ENCODE results near the gene B4GALNT3.
A peak's percentile ranks its signal among the peaks of the same experiment; 100 is the strongest.
"Not testable (repeated sequence)": the region's sequence is repeated elsewhere in the genome, so short reads cannot be mapped to it uniquely, and the experiment has no call there.

The B4GALNT3 gene

DNA sequence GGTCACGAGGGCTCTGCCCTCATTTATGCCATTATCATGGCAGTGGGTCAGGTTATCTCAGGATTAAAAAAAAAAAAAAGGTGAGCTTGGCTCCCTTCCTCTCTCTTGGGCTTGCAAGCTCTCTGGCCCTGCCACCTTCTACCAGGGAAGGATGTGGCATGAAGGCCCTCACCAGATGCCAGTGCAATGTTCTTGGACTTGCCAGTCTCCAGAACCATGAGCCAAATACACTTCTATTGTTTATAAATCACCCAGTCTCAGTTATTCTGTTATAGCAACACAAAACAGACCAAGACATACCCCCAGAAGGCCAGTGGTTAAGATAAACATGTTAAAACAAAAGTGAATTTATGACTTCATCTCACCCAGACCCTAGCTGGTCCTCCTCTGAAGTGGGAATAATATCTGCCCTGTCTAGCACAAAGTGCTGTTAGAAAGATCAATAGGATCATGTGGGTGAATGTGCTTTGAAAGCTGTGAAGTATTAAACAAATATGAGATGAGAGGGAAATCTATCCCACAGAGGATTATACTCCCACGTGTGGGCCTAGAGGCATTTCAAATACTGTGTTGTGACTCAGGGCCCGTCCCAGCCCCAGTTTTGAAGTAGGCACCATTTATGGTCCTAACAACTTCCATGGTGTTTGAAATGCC, 114.9 kb downstream of the B4GALNT3 start:
- Histone ChIP-seq H3K9me3 (ENCODE audit: control insufficient read depth, insufficient read depth, low read length) (no peaks in the 10 kb centered on the region), H3K4me1 (ENCODE audit: control insufficient read depth, insufficient read depth, low read length) (no peaks in the 10 kb centered on the region), H3K4me3 (ENCODE audit: low read length) (no peak overlapping the region), H3K27me3 (ENCODE audit: control insufficient read depth, insufficient read depth, low read length) (no peaks in the 10 kb centered on the region), H3K27ac (ENCODE audit: low read length) (no peak overlapping the region), H3K36me3 (ENCODE audit: control insufficient read depth, insufficient read depth, low read length) (no peaks in the 10 kb centered on the region)
- no CpG with 5 or more reads among the region's 3 CpGs for WGBS (ENCODE audit: insufficient coverage, insufficient read length)
- no peak for DNase-seq (ENCODE audit: low read depth, low spot score)

DNA sequence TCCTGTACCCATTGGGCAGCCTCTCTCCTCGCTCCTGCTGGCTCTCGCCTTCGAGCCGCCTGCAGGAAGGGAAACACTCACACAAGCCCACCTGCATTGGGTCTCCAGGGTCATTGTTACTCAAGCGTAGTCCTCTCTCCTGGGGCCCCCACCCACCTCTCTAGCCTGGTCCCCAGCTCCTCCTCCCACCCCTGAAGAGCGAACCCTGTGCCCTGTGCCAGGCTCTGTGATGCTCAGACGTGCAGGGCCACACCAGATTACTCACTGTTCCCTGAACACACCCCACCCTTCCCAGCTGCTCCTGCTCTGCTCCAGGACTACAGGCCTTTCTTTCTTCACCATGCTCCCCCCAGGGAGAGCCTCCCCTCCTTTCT, 115.4 kb downstream of the B4GALNT3 start:
- DNase-seq (ENCODE audit: low read depth, low spot score): no peak
- Histone ChIP-seq H3K27ac (ENCODE audit: low read length) (no peak overlapping the region), H3K36me3 (ENCODE audit: control insufficient read depth, insufficient read depth, low read length) (no peaks in the 10 kb centered on the region), H3K27me3 (ENCODE audit: control insufficient read depth, insufficient read depth, low read length) (no peaks in the 10 kb centered on the region), H3K9me3 (ENCODE audit: control insufficient read depth, insufficient read depth, low read length) (no peaks in the 10 kb centered on the region), H3K4me3 (ENCODE audit: low read length) (no peak overlapping the region), H3K4me1 (ENCODE audit: control insufficient read depth, insufficient read depth, low read length) (no peaks in the 10 kb centered on the region)
- no CpG with 5 or more reads among the region's 7 CpGs for WGBS (ENCODE audit: insufficient coverage, insufficient read length)

DNA sequence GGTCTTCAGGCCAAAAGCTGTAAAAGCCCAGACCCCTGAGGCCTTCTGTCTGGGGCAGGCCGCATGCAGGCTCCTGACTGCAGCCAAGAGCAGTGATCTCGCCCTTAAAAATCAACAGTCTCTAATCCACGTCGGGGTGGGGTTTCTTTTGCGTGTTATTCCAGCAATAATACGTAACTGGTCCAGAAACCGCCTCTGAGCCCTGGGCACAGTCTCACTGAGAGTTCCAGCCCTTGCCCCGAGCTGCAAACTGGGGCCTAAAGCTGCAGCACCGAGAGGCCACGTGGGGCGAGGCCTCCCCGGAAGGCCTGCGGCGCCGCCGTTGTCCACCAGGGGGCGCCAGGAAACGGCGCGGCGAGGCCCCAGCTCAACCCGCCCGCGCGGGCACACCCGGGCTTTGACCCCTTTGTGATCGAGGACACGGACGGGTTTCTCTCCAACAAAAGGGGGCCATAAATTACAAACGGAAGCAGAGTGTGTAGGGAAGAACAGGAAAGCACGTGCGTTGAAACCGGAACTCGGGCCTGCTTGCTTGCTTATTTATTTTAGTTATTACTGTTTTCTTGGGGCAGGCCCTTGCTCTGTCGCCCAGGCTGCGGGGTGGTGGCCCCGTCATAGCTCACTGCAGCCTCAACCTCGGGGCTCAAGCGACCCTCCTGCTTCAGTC, 116.3 kb downstream of the B4GALNT3 start:
- WGBS (ENCODE audit: insufficient coverage, insufficient read length): no CpG with 5 or more reads among the region's 39 CpGs
- Histone ChIP-seq H3K9me3 (ENCODE audit: control insufficient read depth, insufficient read depth, low read length) (no peaks in the 10 kb centered on the region), H3K27ac (ENCODE audit: low read length) (no peak overlapping the region), H3K4me1 (ENCODE audit: control insufficient read depth, insufficient read depth, low read length) (no peaks in the 10 kb centered on the region), H3K27me3 (ENCODE audit: control insufficient read depth, insufficient read depth, low read length) (no peaks in the 10 kb centered on the region), H3K36me3 (ENCODE audit: control insufficient read depth, insufficient read depth, low read length) (no peaks in the 10 kb centered on the region), H3K4me3 (ENCODE audit: low read length) (no peak overlapping the region)
- DNase-seq (ENCODE audit: low read depth, low spot score): peak; percentile 54

DNA sequence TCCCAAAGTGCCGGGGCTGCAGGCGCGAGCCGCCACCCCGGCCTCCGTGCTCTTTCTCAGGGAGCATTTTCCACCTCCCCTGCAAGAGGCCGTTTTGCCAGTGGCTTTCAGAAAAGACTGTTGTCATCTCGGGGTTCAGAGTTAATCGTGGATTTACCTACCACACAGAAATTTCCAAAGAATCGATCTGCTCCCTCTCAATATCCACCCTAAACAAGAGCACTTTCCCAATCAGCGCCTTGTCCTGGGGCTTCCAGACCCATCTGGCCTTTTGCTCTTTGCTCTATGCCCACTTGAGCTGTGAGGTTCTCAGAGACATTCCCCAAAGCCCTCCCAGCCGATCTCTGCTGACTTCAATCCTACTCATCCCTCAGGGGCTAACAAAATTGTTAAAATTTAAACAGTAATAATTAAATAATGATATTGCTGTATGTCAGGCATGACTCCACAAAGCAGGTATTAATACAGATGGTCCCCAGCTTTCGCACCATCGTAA, 116.9 kb downstream of the B4GALNT3 start:
- Histone ChIP-seq H3K4me1 (ENCODE audit: control insufficient read depth, insufficient read depth, low read length) (no peaks in the 10 kb centered on the region), H3K27ac (ENCODE audit: low read length) (no peak overlapping the region), H3K27me3 (ENCODE audit: control insufficient read depth, insufficient read depth, low read length) (no peaks in the 10 kb centered on the region), H3K36me3 (ENCODE audit: control insufficient read depth, insufficient read depth, low read length) (no peaks in the 10 kb centered on the region), H3K4me3 (ENCODE audit: low read length) (no peak overlapping the region), H3K9me3 (ENCODE audit: control insufficient read depth, insufficient read depth, low read length) (no peaks in the 10 kb centered on the region)
- no peak for DNase-seq (ENCODE audit: low read depth, low spot score)
- WGBS (ENCODE audit: insufficient coverage, insufficient read length): no CpG with 5 or more reads among the region's 14 CpGs

DNA sequence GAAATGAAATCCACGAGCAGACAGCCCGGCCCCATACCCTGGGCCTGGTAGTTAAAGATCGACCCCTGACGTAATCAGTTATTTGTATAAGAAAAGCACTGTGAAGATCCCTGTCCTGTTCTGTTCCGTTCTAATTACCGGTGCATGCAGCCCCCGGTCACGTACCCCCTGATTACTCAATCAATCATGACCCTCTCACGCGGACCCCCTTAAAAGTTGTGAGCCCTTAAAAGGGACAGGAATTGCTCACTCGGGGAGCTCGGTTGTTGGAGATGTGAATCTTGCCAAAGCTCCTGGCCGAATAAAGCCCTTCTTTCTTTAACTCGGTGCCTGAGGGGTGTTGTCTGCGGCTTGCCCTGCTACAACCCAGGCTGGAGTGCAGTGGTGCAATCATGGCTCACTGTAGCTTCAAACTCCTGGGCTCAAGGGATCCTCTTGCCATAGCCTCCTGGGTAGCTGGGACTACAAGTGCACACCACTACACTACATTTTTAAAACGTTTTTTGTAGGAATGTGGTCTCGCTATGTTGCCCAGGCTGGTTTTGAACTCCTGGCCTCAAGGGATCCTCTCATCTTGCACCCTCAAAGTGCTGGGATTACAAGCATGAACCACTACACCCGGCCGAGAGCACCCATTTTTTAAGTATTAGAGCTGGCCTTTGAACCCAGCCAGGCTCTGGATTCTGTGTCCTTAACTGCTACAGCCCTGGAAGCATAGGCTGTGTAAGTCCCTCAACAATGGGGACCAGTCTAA, 118.4 kb downstream of the B4GALNT3 start:
- not testable (repeated sequence) for DNase-seq (ENCODE audit: low read depth, low spot score); H3K4me3 ChIP-seq (ENCODE audit: low read length); H3K27me3 ChIP-seq (ENCODE audit: control insufficient read depth, insufficient read depth, low read length); H3K27ac ChIP-seq (ENCODE audit: low read length); H3K4me1 ChIP-seq (ENCODE audit: control insufficient read depth, insufficient read depth, low read length); H3K9me3 ChIP-seq (ENCODE audit: control insufficient read depth, insufficient read depth, low read length); H3K36me3 ChIP-seq (ENCODE audit: control insufficient read depth, insufficient read depth, low read length)
- no CpG with 5 or more reads among the region's 19 CpGs for WGBS (ENCODE audit: insufficient coverage, insufficient read length)

DNA sequence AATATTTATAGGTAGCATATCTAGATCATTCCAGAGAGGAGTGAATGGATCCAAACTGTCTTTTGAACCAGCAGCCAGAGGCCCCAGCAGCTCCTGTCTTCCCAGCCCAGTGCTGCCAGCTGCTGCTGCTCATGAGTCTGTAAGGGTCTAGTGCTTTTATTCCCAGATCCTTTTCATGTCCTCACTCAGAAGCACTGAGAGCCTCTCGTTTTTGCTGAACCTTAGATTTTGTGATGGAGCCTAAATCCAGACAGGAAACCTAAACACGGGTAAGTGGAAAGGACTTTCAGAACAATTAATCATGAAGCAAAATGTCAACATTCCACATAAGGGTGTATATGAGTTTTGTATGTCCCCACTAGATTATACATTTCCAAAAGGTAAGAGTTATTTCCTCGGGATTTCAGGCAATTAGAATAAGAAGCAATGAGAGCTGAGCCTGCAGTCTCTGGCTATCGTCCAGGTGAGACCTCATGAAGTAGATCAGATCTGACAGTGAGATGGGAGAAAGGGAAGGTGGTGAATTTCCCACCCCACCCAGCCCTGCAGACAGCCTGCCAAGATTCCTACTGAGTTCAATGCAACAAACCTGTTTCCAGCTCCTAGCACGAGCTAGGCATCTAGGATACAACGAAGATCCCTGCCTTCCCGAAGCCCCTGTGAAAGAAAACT, 119.1 kb downstream of the B4GALNT3 start:
- Histone ChIP-seq H3K27ac (ENCODE audit: low read length) (no peak overlapping the region), H3K27me3 (ENCODE audit: control insufficient read depth, insufficient read depth, low read length) (no peaks in the 10 kb centered on the region), H3K4me1 (ENCODE audit: control insufficient read depth, insufficient read depth, low read length) (no peaks in the 10 kb centered on the region), H3K9me3 (ENCODE audit: control insufficient read depth, insufficient read depth, low read length) (no peaks in the 10 kb centered on the region), H3K4me3 (ENCODE audit: low read length) (no peak overlapping the region), H3K36me3 (ENCODE audit: control insufficient read depth, insufficient read depth, low read length) (no peaks in the 10 kb centered on the region)
- no CpG with 5 or more reads among the region's 7 CpGs for WGBS (ENCODE audit: insufficient coverage, insufficient read length)
- no peak for DNase-seq (ENCODE audit: low read depth, low spot score)

DNA sequence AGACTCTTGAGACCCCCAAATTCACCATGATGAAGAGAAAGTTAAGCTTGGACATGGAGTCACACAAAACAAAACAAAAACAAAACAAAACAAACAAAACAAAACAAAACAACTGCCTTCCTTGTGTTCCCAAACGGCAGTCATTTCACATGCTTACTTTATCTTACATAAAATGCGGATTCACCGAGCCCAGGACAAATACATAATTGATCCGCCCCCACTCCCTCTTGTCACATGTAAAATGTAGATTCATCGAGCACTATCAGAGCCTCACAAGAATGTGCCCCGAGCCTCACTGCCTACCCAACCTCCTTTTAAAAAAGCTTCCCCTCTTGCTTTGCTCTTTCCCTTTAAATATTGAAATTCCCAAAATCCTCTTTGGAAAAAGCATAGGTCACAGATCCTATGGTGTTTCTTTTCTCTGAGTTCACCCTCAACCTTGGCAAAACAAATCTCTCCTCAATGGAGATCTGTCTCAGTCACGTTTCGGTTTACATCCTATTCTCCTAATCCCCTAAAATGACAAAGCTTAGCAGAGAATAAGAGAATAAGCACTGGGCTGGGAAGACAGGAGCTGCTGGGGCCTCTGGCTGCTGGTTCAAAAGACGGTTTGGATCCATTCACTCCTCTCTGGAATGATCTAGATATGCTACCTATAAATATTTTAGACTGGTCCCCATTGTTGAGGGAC, 119.8 kb downstream of the B4GALNT3 start:
- DNase-seq (ENCODE audit: low read depth, low spot score): no peak
- Histone ChIP-seq H3K4me1 (ENCODE audit: control insufficient read depth, insufficient read depth, low read length) (no peaks in the 10 kb centered on the region), H3K27me3 (ENCODE audit: control insufficient read depth, insufficient read depth, low read length) (no peaks in the 10 kb centered on the region), H3K4me3 (ENCODE audit: low read length) (no peak overlapping the region), H3K36me3 (ENCODE audit: control insufficient read depth, insufficient read depth, low read length) (no peaks in the 10 kb centered on the region), H3K9me3 (ENCODE audit: control insufficient read depth, insufficient read depth, low read length) (no peaks in the 10 kb centered on the region), H3K27ac (ENCODE audit: low read length) (no peak overlapping the region)
- no CpG with 5 or more reads among the region's 9 CpGs for WGBS (ENCODE audit: insufficient coverage, insufficient read length)

DNA sequence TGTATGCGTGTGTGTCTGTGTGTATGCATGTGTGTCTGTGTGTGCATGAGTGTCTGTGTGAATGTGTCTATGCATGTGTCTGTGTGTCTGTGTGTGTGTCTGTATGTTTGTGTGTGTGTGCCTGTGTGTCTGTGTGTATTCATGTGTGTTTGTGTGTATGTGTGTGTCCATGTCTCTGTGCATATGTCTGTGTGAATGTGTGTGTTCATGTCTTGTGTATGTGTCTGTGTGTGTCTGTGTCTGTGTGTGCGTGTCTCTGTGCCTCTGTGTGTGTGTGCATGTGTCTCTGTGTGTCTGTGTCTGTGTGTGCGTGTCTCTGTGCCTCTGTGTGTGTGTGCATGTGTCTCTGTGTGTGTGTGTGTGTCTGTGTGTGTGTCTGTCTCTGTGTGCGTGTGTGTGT, 121.1 kb downstream of the B4GALNT3 start:
- no peaks in the 10 kb centered on the region for H3K9me3 ChIP-seq (ENCODE audit: control insufficient read depth, insufficient read depth, low read length)
- H3K4me1 ChIP-seq (ENCODE audit: control insufficient read depth, insufficient read depth, low read length): no peaks in the 10 kb centered on the region
- H3K27me3 ChIP-seq (ENCODE audit: control insufficient read depth, insufficient read depth, low read length): no peaks in the 10 kb centered on the region
- no peak overlapping the region for H3K27ac ChIP-seq (ENCODE audit: low read length)
- no peak overlapping the region for H3K4me3 ChIP-seq (ENCODE audit: low read length)
- H3K36me3 ChIP-seq (ENCODE audit: control insufficient read depth, insufficient read depth, low read length): no peaks in the 10 kb centered on the region
- WGBS (ENCODE audit: insufficient coverage, insufficient read length): no CpG with 5 or more reads among the region's 4 CpGs
- no peak for DNase-seq (ENCODE audit: low read depth, low spot score)

DNA sequence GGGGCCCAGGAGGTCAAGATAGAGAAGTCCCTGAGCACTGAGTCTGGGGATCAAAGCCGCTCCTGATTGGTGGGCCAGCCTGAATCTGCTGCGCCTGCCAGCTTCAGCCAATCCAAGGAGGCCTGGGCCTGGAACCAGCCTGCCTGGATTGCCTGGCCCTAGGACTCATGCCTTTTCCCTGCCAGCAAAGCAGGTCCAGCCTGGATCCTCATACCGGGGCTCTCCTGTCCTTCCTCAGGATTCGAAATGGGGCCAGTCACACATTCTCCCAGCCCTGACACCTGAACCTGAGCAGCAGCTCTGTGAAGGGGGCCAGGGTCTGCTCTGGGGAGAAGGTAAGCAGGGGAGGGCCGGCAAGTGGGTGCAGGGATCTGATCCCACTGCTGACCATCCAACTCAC, 121.6 kb downstream of the B4GALNT3 start:
- no peaks in the 10 kb centered on the region for H3K9me3 ChIP-seq (ENCODE audit: control insufficient read depth, insufficient read depth, low read length)
- no peaks in the 10 kb centered on the region for H3K4me1 ChIP-seq (ENCODE audit: control insufficient read depth, insufficient read depth, low read length)
- no peak overlapping the region for H3K27ac ChIP-seq (ENCODE audit: low read length)
- no peak for DNase-seq (ENCODE audit: low read depth, low spot score)
- WGBS (ENCODE audit: insufficient coverage, insufficient read length): no CpG with 5 or more reads among the region's 5 CpGs
- H3K27me3 ChIP-seq (ENCODE audit: control insufficient read depth, insufficient read depth, low read length): no peaks in the 10 kb centered on the region
- H3K36me3 ChIP-seq (ENCODE audit: control insufficient read depth, insufficient read depth, low read length): no peaks in the 10 kb centered on the region
- no peak overlapping the region for H3K4me3 ChIP-seq (ENCODE audit: low read length)

DNA sequence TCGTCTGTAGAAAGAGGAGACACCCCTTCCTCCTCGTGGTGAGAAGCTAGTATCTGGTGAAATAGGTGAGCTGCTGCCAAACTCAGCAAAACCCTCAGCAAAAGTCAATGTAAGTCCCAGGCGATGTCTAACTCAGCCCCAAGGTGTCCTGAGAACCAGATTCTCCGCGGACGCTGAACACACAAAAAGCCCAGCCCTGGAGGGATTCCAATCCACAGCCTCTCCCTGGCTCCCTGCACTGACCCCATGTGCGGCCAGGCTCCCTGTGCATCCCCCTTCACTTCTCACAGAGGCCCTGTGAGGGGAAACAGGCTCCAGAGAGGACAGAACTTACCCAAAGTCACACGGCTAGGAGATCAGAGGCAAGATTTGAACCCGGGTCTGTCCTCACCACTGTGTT, 122.0 kb downstream of the B4GALNT3 start:
- no peak for DNase-seq (ENCODE audit: low read depth, low spot score)
- H3K4me1 ChIP-seq (ENCODE audit: control insufficient read depth, insufficient read depth, low read length): no peaks in the 10 kb centered on the region
- no peak overlapping the region for H3K4me3 ChIP-seq (ENCODE audit: low read length)
- H3K9me3 ChIP-seq (ENCODE audit: control insufficient read depth, insufficient read depth, low read length): no peaks in the 10 kb centered on the region
- H3K36me3 ChIP-seq (ENCODE audit: control insufficient read depth, insufficient read depth, low read length): no peaks in the 10 kb centered on the region
- H3K27me3 ChIP-seq (ENCODE audit: control insufficient read depth, insufficient read depth, low read length): no peaks in the 10 kb centered on the region
- H3K27ac ChIP-seq (ENCODE audit: low read length): no peak overlapping the region
- no CpG with 5 or more reads among the region's 9 CpGs for WGBS (ENCODE audit: insufficient coverage, insufficient read length)
